ENCODE measurements around the gene PLD1.

PLD1 gene

DNA sequence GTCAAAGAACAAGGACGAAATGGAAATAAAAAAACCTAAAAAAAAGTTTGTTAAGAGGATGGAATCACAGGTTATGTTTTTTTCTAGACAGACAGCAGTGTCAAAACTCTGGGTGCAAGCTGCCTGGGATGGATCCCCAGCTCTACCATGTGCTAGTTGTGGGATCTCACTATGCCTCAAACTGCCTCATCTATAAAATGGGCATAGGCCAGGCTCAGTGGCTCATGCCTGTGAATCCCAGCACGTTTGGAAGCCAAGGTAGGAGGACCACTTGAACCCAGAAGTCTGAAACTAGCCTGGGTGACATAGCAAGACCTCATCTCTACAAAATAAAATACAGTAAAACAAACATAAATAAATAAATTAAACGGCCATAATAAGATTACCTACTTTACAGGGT lies 4.6 kb downstream of the PLD1 start:
- H3K4me3 ChIP-seq (ENCODE audit: low read depth, low read length), result no peak overlapping the region
- TF ChIP-seq CTCF (IDR thresholded peaks at IDR 0.05; ENCODE audit: borderline replicate concordance, insufficient read depth, low read depth, low read length), result no peak

GRCh38 chr3:171804618-171805389 lies 5.5 kb downstream of the PLD1 start:
- no peak for TF ChIP-seq CTCF (IDR thresholded peaks at IDR 0.05; ENCODE audit: borderline replicate concordance, insufficient read depth, low read depth, low read length)
- no peak overlapping the region for H3K4me3 ChIP-seq (ENCODE audit: low read depth, low read length)

DNA sequence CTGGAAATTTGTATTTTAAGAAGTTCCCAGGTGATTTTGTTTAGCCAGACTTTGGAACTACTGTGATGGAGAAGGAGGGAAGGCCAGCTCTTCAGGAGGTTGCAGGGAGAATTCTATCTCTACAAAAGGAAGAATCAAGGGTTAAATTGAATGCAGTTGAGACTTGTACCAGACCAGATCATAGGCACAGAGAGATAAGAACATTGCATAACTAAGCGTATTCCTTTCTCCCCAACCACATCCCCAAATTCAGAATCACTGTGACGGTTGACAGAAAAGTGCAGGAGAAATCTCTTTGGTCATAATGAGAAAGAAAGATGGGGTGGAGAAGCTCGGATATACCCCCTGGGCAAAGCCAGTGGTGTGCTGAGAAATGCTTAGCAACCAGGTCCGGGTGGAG lies 7.2 kb downstream of the PLD1 start:
- no peak for TF ChIP-seq CTCF (IDR thresholded peaks at IDR 0.05; ENCODE audit: borderline replicate concordance, insufficient read depth, low read depth, low read length)
- H3K4me3 ChIP-seq (ENCODE audit: low read depth, low read length), result no peak overlapping the region

DNA sequence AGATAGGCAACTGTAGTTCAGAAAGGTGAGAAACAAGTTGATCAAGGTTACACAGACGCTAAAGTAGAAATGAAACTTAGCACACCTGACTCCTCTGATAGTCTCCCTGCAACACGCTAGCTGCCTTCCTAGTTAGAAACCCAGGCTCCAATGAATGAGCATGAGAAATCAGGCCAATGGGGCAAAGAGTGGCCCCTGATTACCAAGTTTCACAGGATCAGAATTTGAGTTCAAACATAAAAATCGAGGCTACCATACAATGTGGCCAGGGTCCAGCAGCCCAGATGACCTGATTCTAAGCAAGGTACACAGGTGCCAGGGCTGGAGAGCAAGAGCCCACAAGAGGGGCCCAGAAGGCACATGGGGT lies 7.7 kb downstream of the PLD1 start:
- TF ChIP-seq CTCF (IDR thresholded peaks at IDR 0.05; ENCODE audit: borderline replicate concordance, insufficient read depth, low read depth, low read length), result no peak
- H3K4me3 ChIP-seq (ENCODE audit: low read depth, low read length), result no peak overlapping the region

DNA sequence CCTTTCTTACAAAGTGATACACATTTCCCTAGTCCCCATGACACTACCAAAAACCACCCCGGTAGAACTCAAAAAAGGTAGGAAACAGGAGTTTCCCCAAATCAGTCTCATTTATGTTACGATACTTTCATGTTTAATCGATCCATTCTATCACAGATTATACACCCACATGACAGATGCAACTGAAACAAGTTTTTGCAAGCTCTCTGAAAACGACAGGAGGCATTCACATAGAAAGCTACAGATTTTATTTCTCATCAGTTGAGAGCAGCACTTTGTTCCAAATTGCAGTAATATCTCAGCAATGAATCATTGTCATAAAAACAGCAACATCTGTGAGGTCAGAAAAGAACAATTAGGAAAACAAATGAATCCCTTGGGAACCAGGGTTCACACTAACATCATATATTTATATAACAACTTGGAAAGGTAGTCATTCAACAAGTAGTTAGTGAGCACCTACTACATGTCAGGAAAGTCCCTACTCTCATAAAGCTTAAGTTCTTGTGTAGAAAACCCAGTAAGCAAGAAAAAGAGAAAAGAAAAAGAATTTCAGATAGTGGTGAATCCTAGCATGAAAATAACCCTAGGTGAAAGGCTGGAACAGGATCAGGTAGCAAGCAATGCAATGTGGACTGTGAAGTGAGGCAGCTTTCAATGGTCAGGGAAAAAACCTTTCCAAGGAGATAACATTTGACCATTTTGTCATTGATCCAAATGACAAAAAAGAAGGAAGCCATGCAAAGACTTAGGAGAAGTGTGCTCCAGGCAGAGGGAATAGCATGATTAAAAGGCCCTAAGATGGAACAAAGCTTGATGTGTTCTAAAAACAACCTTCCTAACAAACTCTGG lies 8.3 kb downstream of the PLD1 start:
- TF ChIP-seq CTCF (IDR thresholded peaks at IDR 0.05; ENCODE audit: borderline replicate concordance, insufficient read depth, low read depth, low read length), result no peak

DNA sequence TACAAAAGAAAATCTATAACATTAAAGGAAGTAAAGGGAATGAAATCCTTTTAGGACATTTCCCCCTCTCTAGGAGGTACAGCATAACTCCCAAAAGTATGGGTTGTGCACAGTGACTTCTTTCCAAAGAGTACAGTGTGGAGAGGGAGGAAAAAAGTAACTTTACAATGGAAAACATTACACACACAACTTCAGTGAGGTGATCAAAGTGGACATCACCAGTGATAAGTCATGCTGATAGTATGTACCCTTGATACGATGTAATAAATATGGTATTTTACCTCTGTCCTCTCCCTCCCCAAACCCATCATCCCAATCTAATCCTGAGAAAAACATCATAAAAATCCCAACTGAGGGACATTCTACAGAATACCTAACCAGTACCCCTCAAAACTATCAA lies 10.8 kb downstream of the PLD1 start:
- no peak overlapping the region for H3K4me3 ChIP-seq (ENCODE audit: low read depth, low read length)
- no peak for TF ChIP-seq CTCF (IDR thresholded peaks at IDR 0.05; ENCODE audit: borderline replicate concordance, insufficient read depth, low read depth, low read length)

More for the DNA sequence above, 8.3 kb downstream of the PLD1 start:
- H3K4me3 ChIP-seq (ENCODE audit: low read depth, low read length), result no peak overlapping the region

Measured in GM12875 (cell line).